Rectal smooth muscle tissue (tissue), 1 donor: ENCODE results near the gene ELOB.

Source experiments
- H3K27ac ChIP-seq: one replicate; pipeline ENCODE4 v1.7.0; 2013; ENCODE audit warnings: low read depth, low read length, inconsistent platforms
- H3K27me3 ChIP-seq: one replicate; pipeline ENCODE4 v1.7.0; 2013; ENCODE audit warnings: low read length; ENCODE audit not compliant: control insufficient read depth, insufficient read depth
- H3K36me3 ChIP-seq: one replicate; pipeline ENCODE4 v1.7.0; 2013; ENCODE audit warnings: low read length; ENCODE audit not compliant: control insufficient read depth, insufficient read depth
- H3K4me1 ChIP-seq: one replicate; pipeline ENCODE4 v1.7.0; 2013; ENCODE audit warnings: low read length; ENCODE audit not compliant: control insufficient read depth, insufficient read depth
- H3K4me3 ChIP-seq: one replicate; pipeline ENCODE4 v1.7.0; 2013; ENCODE audit warnings: low read length
- H3K9ac ChIP-seq: one replicate; pipeline ENCODE4 v1.7.0; 2013; ENCODE audit warnings: low read length

Gene ELOB

GRCh38 chr16:2775765-2776499 is 1.1 kb downstream of the ELOB start:
- Histone ChIP-seq H3K9ac (peak overlapping the region; percentile 28), H3K27ac (no peak overlapping the region)

GRCh38 chr16:2775131-2775716 is 1.9 kb downstream of the ELOB start:
- Histone ChIP-seq H3K36me3 (peaks cover 28% of the 10 kb centered on the region), H3K4me1 (peaks cover 3% of the 10 kb centered on the region), H3K9ac (no peak overlapping the region), H3K27ac (no peak overlapping the region), H3K4me3 (no peak overlapping the region), H3K27me3 (no peaks in the 10 kb centered on the region)

More at GRCh38 chr16:2775765-2776499, 1.1 kb downstream of the ELOB start:
- Histone ChIP-seq H3K36me3 (peaks cover 22% of the 10 kb centered on the region), H3K27me3 (no peaks in the 10 kb centered on the region), H3K4me3 (peak overlapping the region; percentile 77), H3K4me1 (peaks cover 3% of the 10 kb centered on the region)

GRCh38 chr16:2774161-2774891 is 2.8 kb downstream of the ELOB start:
- H3K9ac ChIP-seq: no peak overlapping the region
- no peak overlapping the region for H3K4me3 ChIP-seq
- no peaks in the 10 kb centered on the region for H3K27me3 ChIP-seq
- H3K36me3 ChIP-seq: peaks cover 37% of the 10 kb centered on the region
- no peak overlapping the region for H3K27ac ChIP-seq
- peaks cover 3% of the 10 kb centered on the region for H3K4me1 ChIP-seq

GRCh38 chr16:2773188-2773968 is 3.7 kb downstream of the ELOB start:
- H3K27ac ChIP-seq: no peak overlapping the region
- H3K4me1 ChIP-seq: peaks cover 2% of the 10 kb centered on the region
- H3K36me3 ChIP-seq: peaks cover 47% of the 10 kb centered on the region
- H3K4me3 ChIP-seq: no peak overlapping the region
- H3K27me3 ChIP-seq: no peaks in the 10 kb centered on the region
- H3K9ac ChIP-seq: no peak overlapping the region

GRCh38 chr16:2771496-2772402 is 5.3 kb downstream of the ELOB start:
- Histone ChIP-seq H3K9ac (no peak overlapping the region), H3K4me3 (no peak overlapping the region), H3K27me3 (no peaks in the 10 kb centered on the region), H3K36me3 (peaks cover 62% of the 10 kb centered on the region), H3K27ac (no peak overlapping the region), H3K4me1 (no peaks in the 10 kb centered on the region)

GRCh38 chr16:2770057-2770951 is 6.8 kb downstream of the ELOB start:
- Histone ChIP-seq H3K9ac (peak overlapping the region; percentile 10), H3K27ac (peak overlapping the region; percentile 6), H3K4me3 (no peak overlapping the region), H3K27me3 (no peaks in the 10 kb centered on the region), H3K4me1 (no peaks in the 10 kb centered on the region), H3K36me3 (peaks cover 76% of the 10 kb centered on the region)

- Histone ChIP-seq H3K4me3 (no peak overlapping the region), H3K9ac (peak overlapping the region; percentile 10), H3K4me1 (no peaks in the 10 kb centered on the region), H3K36me3 (peaks cover 77% of the 10 kb centered on the region), H3K27me3 (no peaks in the 10 kb centered on the region), H3K27ac (no peak overlapping the region)
Measured at GRCh38 chr16:2769675-2770056, 7.4 kb downstream of the ELOB start.

GRCh38 chr16:2769100-2769529 is 8.0 kb downstream of the ELOB start:
- Histone ChIP-seq H3K4me1 (no peaks in the 10 kb centered on the region), H3K36me3 (peaks cover 76% of the 10 kb centered on the region), H3K27me3 (no peaks in the 10 kb centered on the region), H3K27ac (no peak overlapping the region), H3K4me3 (no peak overlapping the region), H3K9ac (no peak overlapping the region)

GRCh38 chr16:2768403-2769089 is 8.5 kb downstream of the ELOB start:
- no peaks in the 10 kb centered on the region for H3K4me1 ChIP-seq
- H3K27ac ChIP-seq: no peak overlapping the region
- no peak overlapping the region for H3K9ac ChIP-seq
- H3K4me3 ChIP-seq: no peak overlapping the region
- H3K27me3 ChIP-seq: no peaks in the 10 kb centered on the region
- H3K36me3 ChIP-seq: peaks cover 77% of the 10 kb centered on the region

GRCh38 chr16:2767891-2768290 is 9.2 kb downstream of the ELOB start:
- H3K4me3 ChIP-seq: no peak overlapping the region
- H3K36me3 ChIP-seq: peaks cover 77% of the 10 kb centered on the region
- H3K4me1 ChIP-seq: no peaks in the 10 kb centered on the region
- no peaks in the 10 kb centered on the region for H3K27me3 ChIP-seq
- no peak overlapping the region for H3K9ac ChIP-seq
- no peak overlapping the region for H3K27ac ChIP-seq
